Adipocyte (in vitro differentiated cells): ENCODE data around the gene OVAAL.

ENCODE experiments used
- DNase-seq: peaks from one replicate; pipeline ENCODE4 v3.0.0-alpha.2; 2015; ENCODE audit warnings: low read depth
- H3K27me3 ChIP-seq: replicated peaks from 2 replicates; pipeline ENCODE4 v1.7.0; 2013; ENCODE audit warnings: mild to moderate bottlenecking, low read length, moderate library complexity; ENCODE audit not compliant: control insufficient read depth, insufficient read depth
- H3K36me3 ChIP-seq: 2 replicates; pipeline ENCODE4 v1.7.0; 2013; ENCODE audit warnings: low read length, mild to moderate bottlenecking, moderate library complexity; ENCODE audit not compliant: control insufficient read depth, insufficient read depth, severe bottlenecking
- H3K4me1 ChIP-seq: 2 replicates; pipeline ENCODE4 v1.7.0; 2013; ENCODE audit warnings: mild to moderate bottlenecking, low read length, moderate library complexity; ENCODE audit not compliant: control insufficient read depth, insufficient read depth
- H3K4me3 ChIP-seq: 2 replicates; pipeline ENCODE4 v1.7.0; 2013; ENCODE audit warnings: mild to moderate bottlenecking, low read length, moderate library complexity
- H3K9ac ChIP-seq: 2 replicates; pipeline ENCODE4 v1.7.0; 2013; ENCODE audit warnings: mild to moderate bottlenecking, low read length, moderate library complexity
- H3K9me3 ChIP-seq: 2 replicates; pipeline ENCODE4 v1.7.0; 2013; ENCODE audit warnings: mild to moderate bottlenecking, low read length, moderate library complexity; ENCODE audit not compliant: control insufficient read depth

Gene OVAAL

DNA sequence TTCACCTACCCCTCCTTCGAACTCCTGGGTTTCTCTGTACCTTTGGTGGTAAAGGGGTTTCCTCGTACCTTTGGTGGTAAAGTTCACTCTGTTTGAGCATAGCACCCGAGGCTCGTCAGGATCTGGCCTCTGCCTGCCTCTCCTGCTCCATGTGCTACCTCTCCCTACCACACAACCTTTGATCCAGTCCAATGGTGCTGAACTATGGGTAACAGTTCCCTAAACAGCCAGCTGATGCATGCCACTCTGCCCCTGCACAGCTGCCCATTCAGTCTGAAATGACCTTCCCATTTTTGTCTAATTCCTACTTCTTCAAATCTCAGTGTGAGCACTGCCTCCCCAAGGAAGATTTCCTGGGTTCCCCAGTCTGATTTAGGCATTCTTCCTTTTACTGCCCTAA lies 14.0 kb downstream of the OVAAL start:
- no peaks in the 10 kb centered on the region for H3K27me3 ChIP-seq
- peaks cover 27% of the 10 kb centered on the region for H3K4me1 ChIP-seq
- H3K9ac ChIP-seq, result no peak overlapping the region
- DNase-seq, result no peak
- H3K4me3 ChIP-seq, result no peak overlapping the region
- H3K9me3 ChIP-seq, result no peaks in the 10 kb centered on the region
- no peaks in the 10 kb centered on the region for H3K36me3 ChIP-seq

DNA sequence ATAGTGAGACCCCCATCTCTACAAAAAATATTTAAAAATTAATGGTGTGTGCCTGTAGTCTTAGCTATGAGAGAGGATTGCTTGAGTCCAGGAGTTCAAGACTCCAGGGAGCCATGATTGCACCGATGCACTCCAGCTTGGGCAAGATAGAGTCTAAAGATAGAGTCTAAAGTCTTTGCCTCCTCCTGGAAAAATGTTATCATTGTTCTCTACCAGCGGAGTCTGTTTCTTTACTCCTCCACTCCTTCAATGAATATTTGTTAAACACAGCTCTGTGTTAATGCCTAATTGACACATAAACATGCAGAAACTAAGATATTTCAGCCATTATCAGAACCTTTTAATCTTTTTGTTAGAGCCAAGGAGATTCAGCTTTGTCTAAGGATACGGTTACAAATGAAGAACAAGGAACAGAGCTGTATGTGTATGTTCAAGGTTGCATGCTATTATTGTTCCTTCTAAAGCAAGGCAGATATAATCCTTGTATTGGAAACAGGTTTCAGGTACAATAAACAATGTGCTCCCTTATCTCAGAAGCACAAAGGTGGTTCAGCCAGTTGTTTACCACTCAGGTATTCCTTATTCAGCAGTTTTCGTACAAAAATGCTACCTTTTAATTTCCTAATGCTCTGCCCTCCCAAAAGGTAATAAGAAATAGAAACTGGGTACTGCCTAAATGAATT lies 15.4 kb downstream of the OVAAL start:
- no peak for DNase-seq
- Histone ChIP-seq H3K27me3 (no peaks in the 10 kb centered on the region), H3K36me3 (no peaks in the 10 kb centered on the region), H3K9ac (no peak overlapping the region), H3K4me1 (peaks cover 27% of the 10 kb centered on the region), H3K4me3 (no peak overlapping the region), H3K9me3 (no peaks in the 10 kb centered on the region)

GRCh38 chr1:180577361-180577760 lies 18.6 kb downstream of the OVAAL start:
- Histone ChIP-seq H3K36me3 (no peaks in the 10 kb centered on the region), H3K4me1 (peaks cover 29% of the 10 kb centered on the region), H3K27me3 (no peaks in the 10 kb centered on the region), H3K9me3 (no peaks in the 10 kb centered on the region), H3K4me3 (no peak overlapping the region), H3K9ac (no peak overlapping the region)
- no peak for DNase-seq

DNA sequence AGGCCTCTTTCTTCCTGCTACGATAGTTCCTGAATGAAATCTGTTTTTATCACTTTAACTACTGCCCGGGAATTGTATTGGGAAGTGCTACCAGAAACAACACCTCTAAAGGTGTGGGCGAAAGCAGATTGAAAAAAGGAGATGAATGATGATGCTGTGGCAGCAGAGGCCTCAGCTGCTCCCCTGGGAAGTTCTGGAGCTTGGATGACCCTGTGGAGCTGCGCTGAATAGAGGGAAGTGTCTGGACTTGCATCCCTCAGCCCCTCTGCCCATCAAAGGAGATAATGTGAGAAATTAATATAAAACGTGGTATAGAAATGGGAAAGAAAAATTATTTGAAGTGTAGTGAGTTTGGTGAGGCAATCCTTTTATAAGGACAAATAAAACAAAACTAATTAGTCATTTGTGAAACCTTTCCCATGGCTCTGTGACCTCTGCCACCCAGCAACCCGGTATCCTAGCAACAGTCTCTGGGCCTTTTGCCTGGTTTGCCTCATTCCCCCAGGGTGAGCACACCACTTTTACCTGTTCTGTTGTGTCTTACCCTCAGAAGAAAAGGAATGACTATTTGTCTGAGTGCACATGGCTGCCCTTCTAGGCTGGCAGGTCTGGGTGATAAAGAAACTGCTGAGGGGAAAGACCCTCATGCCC lies 21.3 kb downstream of the OVAAL start:
- H3K9me3 ChIP-seq, result no peaks in the 10 kb centered on the region
- no peaks in the 10 kb centered on the region for H3K36me3 ChIP-seq
- H3K4me1 ChIP-seq, result peaks cover 22% of the 10 kb centered on the region
- no peak overlapping the region for H3K9ac ChIP-seq
- H3K4me3 ChIP-seq, result no peak overlapping the region
- DNase-seq, result no peak
- H3K27me3 ChIP-seq, result no peaks in the 10 kb centered on the region

- Histone ChIP-seq H3K9ac (no peak overlapping the region), H3K27me3 (no peaks in the 10 kb centered on the region), H3K4me3 (no peak overlapping the region), H3K9me3 (no peaks in the 10 kb centered on the region), H3K36me3 (no peaks in the 10 kb centered on the region), H3K4me1 (peaks cover 34% of the 10 kb centered on the region)
- peak; percentile 58 for DNase-seq
Observed at GRCh38 chr1:180581635-180582039, 22.9 kb downstream of the OVAAL start.

DNA sequence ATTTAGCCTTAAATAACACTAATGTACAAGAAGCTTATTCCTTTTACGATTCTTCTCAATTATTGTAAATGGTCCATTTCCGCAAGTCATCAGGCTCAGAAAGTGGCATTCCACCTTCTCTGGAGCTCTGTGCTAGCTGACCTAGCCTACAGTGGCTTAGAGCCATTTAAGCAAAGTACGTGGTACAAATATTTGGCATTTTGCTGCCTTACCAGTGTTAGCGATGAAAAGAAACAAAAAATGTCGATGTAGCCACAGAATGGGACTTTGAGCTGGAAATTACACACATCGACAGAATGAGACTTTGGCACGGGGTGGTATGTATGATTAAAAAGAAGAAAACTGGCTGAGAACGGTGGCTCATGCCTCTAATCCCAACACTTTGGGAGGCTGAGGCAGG lies 26.1 kb downstream of the OVAAL start:
- no peak for DNase-seq
- Histone ChIP-seq H3K36me3 (no peaks in the 10 kb centered on the region), H3K4me3 (no peak overlapping the region), H3K4me1 (peaks cover 34% of the 10 kb centered on the region), H3K27me3 (no peaks in the 10 kb centered on the region), H3K9me3 (peaks cover 17% of the 10 kb centered on the region), H3K9ac (no peak overlapping the region)

DNA sequence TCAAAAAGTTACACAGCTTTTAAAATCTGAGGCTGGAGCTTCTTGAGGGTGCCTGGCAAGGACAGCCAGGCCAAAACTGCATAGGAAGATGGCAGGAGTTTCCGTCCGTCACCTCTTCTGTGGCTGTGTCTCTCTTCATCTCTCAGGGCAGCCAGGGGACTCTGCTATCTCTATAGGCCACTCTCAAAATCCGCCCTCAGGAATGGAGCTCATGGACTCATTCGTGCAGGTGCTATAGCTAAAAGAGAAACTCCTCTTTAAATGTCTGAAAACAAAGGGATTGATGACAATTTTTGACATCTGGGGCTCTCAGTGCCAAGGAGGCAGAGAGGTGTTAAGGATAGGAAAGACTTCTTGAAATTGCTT lies 27.2 kb downstream of the OVAAL start:
- H3K9me3 ChIP-seq, result peaks cover 17% of the 10 kb centered on the region
- H3K27me3 ChIP-seq, result no peaks in the 10 kb centered on the region
- H3K36me3 ChIP-seq, result no peaks in the 10 kb centered on the region
- no peak overlapping the region for H3K9ac ChIP-seq
- H3K4me1 ChIP-seq, result peaks cover 25% of the 10 kb centered on the region
- no peak overlapping the region for H3K4me3 ChIP-seq
- DNase-seq, result no peak

GRCh38 chr1:180586671-180587155 lies 27.9 kb downstream of the OVAAL start:
- Histone ChIP-seq H3K4me1 (peaks cover 17% of the 10 kb centered on the region), H3K36me3 (no peaks in the 10 kb centered on the region), H3K27me3 (no peaks in the 10 kb centered on the region), H3K9ac (no peak overlapping the region), H3K9me3 (peaks cover 17% of the 10 kb centered on the region), H3K4me3 (no peak overlapping the region)
- DNase-seq, result peak; percentile 63

DNA sequence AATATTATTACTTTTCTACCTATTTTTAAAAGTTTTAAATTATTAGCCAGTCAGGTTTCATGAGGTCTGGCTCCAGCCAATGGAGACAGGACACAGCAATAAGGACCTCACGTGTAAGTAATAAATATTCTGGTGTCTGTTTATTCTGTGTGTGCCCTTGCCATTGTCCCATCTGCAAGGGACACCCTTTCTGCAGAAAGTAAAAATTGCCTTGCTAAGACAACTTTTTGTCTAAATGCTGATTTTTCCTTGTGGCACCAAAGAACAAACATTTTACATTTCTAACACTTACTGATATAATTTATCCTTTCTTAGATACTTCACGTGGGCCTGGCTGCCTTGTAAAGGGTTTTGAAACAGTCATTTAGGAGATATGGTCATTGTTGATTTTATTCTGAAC lies 29.4 kb downstream of the OVAAL start:
- H3K9ac ChIP-seq, result no peak overlapping the region
- no peaks in the 10 kb centered on the region for H3K36me3 ChIP-seq
- peaks cover 17% of the 10 kb centered on the region for H3K9me3 ChIP-seq
- no peak overlapping the region for H3K4me3 ChIP-seq
- H3K27me3 ChIP-seq, result no peaks in the 10 kb centered on the region
- H3K4me1 ChIP-seq, result peaks cover 14% of the 10 kb centered on the region
- DNase-seq, result no peak

DNA sequence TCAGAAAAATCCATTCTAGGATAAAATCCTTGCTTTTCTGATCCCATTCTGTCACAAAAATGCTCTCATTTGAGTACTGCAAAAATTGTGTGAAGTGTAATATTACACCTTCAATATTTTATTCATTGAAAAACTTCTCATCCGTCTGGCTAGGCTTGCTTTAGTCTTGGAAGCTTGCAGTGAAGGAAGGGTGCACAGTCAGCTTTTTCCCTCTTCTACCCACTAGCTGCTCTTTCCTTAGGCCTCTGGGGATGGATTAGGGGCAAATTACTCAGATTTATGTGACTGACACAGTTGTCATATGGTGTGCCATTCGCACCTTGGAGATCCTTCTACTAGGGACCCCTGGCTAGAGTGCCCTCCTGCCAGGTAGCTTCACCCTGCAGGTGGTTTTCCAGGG lies 32.1 kb downstream of the OVAAL start:
- Histone ChIP-seq H3K9ac (no peak overlapping the region), H3K27me3 (no peaks in the 10 kb centered on the region), H3K4me3 (no peak overlapping the region), H3K4me1 (peaks cover 9% of the 10 kb centered on the region), H3K9me3 (peaks cover 17% of the 10 kb centered on the region), H3K36me3 (no peaks in the 10 kb centered on the region)
- no peak for DNase-seq

GRCh38 chr1:180593382-180593781 lies 34.6 kb downstream of the OVAAL start:
- no peak overlapping the region for H3K9ac ChIP-seq
- peaks cover 9% of the 10 kb centered on the region for H3K9me3 ChIP-seq
- no peaks in the 10 kb centered on the region for H3K4me1 ChIP-seq
- no peaks in the 10 kb centered on the region for H3K27me3 ChIP-seq
- DNase-seq, result no peak
- no peak overlapping the region for H3K4me3 ChIP-seq
- no peaks in the 10 kb centered on the region for H3K36me3 ChIP-seq
